ENCODE results near the gene MED13L. TPM values are rescaled to one million over a fixed set of nuclear protein-coding genes. Genes with fewer than 3 reads are reported as not detected.
"Not testable (repeated sequence)": the region's sequence is repeated elsewhere in the genome, so short reads cannot be mapped to it uniquely, and the experiment has no call there.

MED13L gene
- polyA plus RNA-seq, 2 donors = 15.0 to 16.8 TPM

GRCh38 chr12:116242740-116243139 is 34.8 kb downstream of the MED13L start:
- Histone ChIP-seq H3K4me1 (ENCODE audit: control insufficient read depth in 2 of 2, insufficient read depth in 2 of 2, low read length in 1 of 2) (peaks cover 0 to 5% of the 10 kb centered on the region in 2 donors), H3K36me3 (ENCODE audit: control insufficient read depth in 2 of 2, insufficient read depth in 2 of 2, low read length in 1 of 2) (no peaks in the 10 kb centered on the region), H3K27me3 (ENCODE audit: control insufficient read depth in 1 of 2, insufficient read depth in 2 of 2, low read length in 2 of 2) (no peaks in the 10 kb centered on the region), H3K27ac (ENCODE audit: low read depth in 2 of 2, low read length in 1 of 2) (no peak overlapping the region), H3K4me3 (ENCODE audit: low read depth in 1 of 2, low read length in 2 of 2) (no peak overlapping the region), H3K9me3 (ENCODE audit: control insufficient read depth in 2 of 2, insufficient read depth in 1 of 2, low read depth in 1 of 2, low read length in 1 of 2) (no peaks in the 10 kb centered on the region)
- 77 to 81% methylated on average over 1 of the region's 1 CpG for WGBS, 2 donors

- Histone ChIP-seq H3K27me3 (ENCODE audit: control insufficient read depth in 1 of 2, insufficient read depth in 2 of 2, low read length in 2 of 2) (no peaks in the 10 kb centered on the region), H3K9me3 (ENCODE audit: control insufficient read depth in 2 of 2, insufficient read depth in 1 of 2, low read depth in 1 of 2, low read length in 1 of 2) (no peaks in the 10 kb centered on the region), H3K36me3 (ENCODE audit: control insufficient read depth in 2 of 2, insufficient read depth in 2 of 2, low read length in 1 of 2) (no peaks in the 10 kb centered on the region), H3K27ac (ENCODE audit: low read depth in 2 of 2, low read length in 1 of 2) (no peak overlapping the region), H3K4me3 (ENCODE audit: low read depth in 1 of 2, low read length in 2 of 2) (no peak overlapping the region), H3K4me1 (ENCODE audit: control insufficient read depth in 2 of 2, insufficient read depth in 2 of 2, low read length in 1 of 2) (peaks cover 0 to 4% of the 10 kb centered on the region in 2 donors)
- WGBS, 2 donors = 78 to 79% methylated on average over 9 of the region's 9 CpGs
Measured at GRCh38 chr12:116241157-116241759, 36.2 kb downstream of the MED13L start.

- H3K9me3 ChIP-seq (ENCODE audit: control insufficient read depth in 2 of 2, insufficient read depth in 1 of 2, low read depth in 1 of 2, low read length in 1 of 2); H3K4me1 ChIP-seq (ENCODE audit: control insufficient read depth in 2 of 2, insufficient read depth in 2 of 2, low read length in 1 of 2); H3K27ac ChIP-seq (ENCODE audit: low read depth in 2 of 2, low read length in 1 of 2); H3K36me3 ChIP-seq (ENCODE audit: control insufficient read depth in 2 of 2, insufficient read depth in 2 of 2, low read length in 1 of 2); H3K27me3 ChIP-seq (ENCODE audit: control insufficient read depth in 1 of 2, insufficient read depth in 2 of 2, low read length in 2 of 2); H3K4me3 ChIP-seq (ENCODE audit: low read depth in 1 of 2, low read length in 2 of 2): not testable (repeated sequence)
- WGBS, 2 donors = 94 to 95% methylated on average over 13 of the region's 13 CpGs
Measured at GRCh38 chr12:116238570-116239119, 38.8 kb downstream of the MED13L start.

- WGBS, 2 donors = 76 to 77% methylated on average over 3 of the region's 3 CpGs
- H3K27ac ChIP-seq (ENCODE audit: low read depth in 2 of 2, low read length in 1 of 2) = no peak overlapping the region
- H3K9me3 ChIP-seq (ENCODE audit: control insufficient read depth in 2 of 2, insufficient read depth in 1 of 2, low read depth in 1 of 2, low read length in 1 of 2) = no peaks in the 10 kb centered on the region
- H3K4me1 ChIP-seq (ENCODE audit: control insufficient read depth in 2 of 2, insufficient read depth in 2 of 2, low read length in 1 of 2) = peaks cover 0 to 2% of the 10 kb centered on the region in 2 donors
- H3K36me3 ChIP-seq (ENCODE audit: control insufficient read depth in 2 of 2, insufficient read depth in 2 of 2, low read length in 1 of 2) = no peaks in the 10 kb centered on the region
- H3K4me3 ChIP-seq (ENCODE audit: low read depth in 1 of 2, low read length in 2 of 2) = no peak overlapping the region
- no peaks in the 10 kb centered on the region for H3K27me3 ChIP-seq (ENCODE audit: control insufficient read depth in 1 of 2, insufficient read depth in 2 of 2, low read length in 2 of 2)
Measured at GRCh38 chr12:116238149-116238548, 39.3 kb downstream of the MED13L start.

GRCh38 chr12:116236976-116237375 is 40.5 kb downstream of the MED13L start:
- 71 to 78% methylated on average over 3 of the region's 3 CpGs for WGBS, 2 donors
- Histone ChIP-seq H3K4me1 (ENCODE audit: control insufficient read depth in 2 of 2, insufficient read depth in 2 of 2, low read length in 1 of 2) (peaks cover 0 to 2% of the 10 kb centered on the region in 2 donors), H3K27me3 (ENCODE audit: control insufficient read depth in 1 of 2, insufficient read depth in 2 of 2, low read length in 2 of 2) (no peaks in the 10 kb centered on the region), H3K4me3 (ENCODE audit: low read depth in 1 of 2, low read length in 2 of 2) (no peak overlapping the region), H3K27ac (ENCODE audit: low read depth in 2 of 2, low read length in 1 of 2) (no peak overlapping the region), H3K9me3 (ENCODE audit: control insufficient read depth in 2 of 2, insufficient read depth in 1 of 2, low read depth in 1 of 2, low read length in 1 of 2) (no peaks in the 10 kb centered on the region), H3K36me3 (ENCODE audit: control insufficient read depth in 2 of 2, insufficient read depth in 2 of 2, low read length in 1 of 2) (no peaks in the 10 kb centered on the region)

- H3K27ac ChIP-seq (ENCODE audit: low read depth in 2 of 2, low read length in 1 of 2) = no peak overlapping the region
- no peaks in the 10 kb centered on the region for H3K36me3 ChIP-seq (ENCODE audit: control insufficient read depth in 2 of 2, insufficient read depth in 2 of 2, low read length in 1 of 2)
- peaks cover 0 to 2% of the 10 kb centered on the region in 2 donors for H3K4me1 ChIP-seq (ENCODE audit: control insufficient read depth in 2 of 2, insufficient read depth in 2 of 2, low read length in 1 of 2)
- no peaks in the 10 kb centered on the region for H3K27me3 ChIP-seq (ENCODE audit: control insufficient read depth in 1 of 2, insufficient read depth in 2 of 2, low read length in 2 of 2)
- no peaks in the 10 kb centered on the region for H3K9me3 ChIP-seq (ENCODE audit: control insufficient read depth in 2 of 2, insufficient read depth in 1 of 2, low read depth in 1 of 2, low read length in 1 of 2)
- H3K4me3 ChIP-seq (ENCODE audit: low read depth in 1 of 2, low read length in 2 of 2) = no peak overlapping the region
- 6 to 7% methylated on average over 3 of the region's 3 CpGs for WGBS, 2 donors
Measured at GRCh38 chr12:116236148-116236731, 41.3 kb downstream of the MED13L start.

GRCh38 chr12:116234148-116234547 is 43.3 kb downstream of the MED13L start:
- not testable (repeated sequence) for H3K36me3 ChIP-seq (ENCODE audit: control insufficient read depth in 2 of 2, insufficient read depth in 2 of 2, low read length in 1 of 2); H3K4me1 ChIP-seq (ENCODE audit: control insufficient read depth in 2 of 2, insufficient read depth in 2 of 2, low read length in 1 of 2); H3K27ac ChIP-seq (ENCODE audit: low read depth in 2 of 2, low read length in 1 of 2); H3K9me3 ChIP-seq (ENCODE audit: control insufficient read depth in 2 of 2, insufficient read depth in 1 of 2, low read depth in 1 of 2, low read length in 1 of 2); H3K4me3 ChIP-seq (ENCODE audit: low read depth in 1 of 2, low read length in 2 of 2); H3K27me3 ChIP-seq (ENCODE audit: control insufficient read depth in 1 of 2, insufficient read depth in 2 of 2, low read length in 2 of 2)
- 96 to 97% methylated on average over 5 of the region's 5 CpGs for WGBS, 2 donors

GRCh38 chr12:116233669-116234068 is 43.8 kb downstream of the MED13L start:
- no peaks in the 10 kb centered on the region for H3K27me3 ChIP-seq (ENCODE audit: control insufficient read depth in 1 of 2, insufficient read depth in 2 of 2, low read length in 2 of 2)
- no peak overlapping the region for H3K27ac ChIP-seq (ENCODE audit: low read depth in 2 of 2, low read length in 1 of 2)
- H3K36me3 ChIP-seq (ENCODE audit: control insufficient read depth in 2 of 2, insufficient read depth in 2 of 2, low read length in 1 of 2) = no peaks in the 10 kb centered on the region
- no peak overlapping the region for H3K4me3 ChIP-seq (ENCODE audit: low read depth in 1 of 2, low read length in 2 of 2)
- H3K4me1 ChIP-seq (ENCODE audit: control insufficient read depth in 2 of 2, insufficient read depth in 2 of 2, low read length in 1 of 2) = peaks cover 0 to 2% of the 10 kb centered on the region in 2 donors
- H3K9me3 ChIP-seq (ENCODE audit: control insufficient read depth in 2 of 2, insufficient read depth in 1 of 2, low read depth in 1 of 2, low read length in 1 of 2) = no peaks in the 10 kb centered on the region
- WGBS, 2 donors = 83 to 84% methylated on average over 3 of the region's 3 CpGs

- Histone ChIP-seq H3K4me3 (ENCODE audit: low read depth in 1 of 2, low read length in 2 of 2) (no peak overlapping the region), H3K9me3 (ENCODE audit: control insufficient read depth in 2 of 2, insufficient read depth in 1 of 2, low read depth in 1 of 2, low read length in 1 of 2) (no peaks in the 10 kb centered on the region), H3K27ac (ENCODE audit: low read depth in 2 of 2, low read length in 1 of 2) (no peak overlapping the region), H3K27me3 (ENCODE audit: control insufficient read depth in 1 of 2, insufficient read depth in 2 of 2, low read length in 2 of 2) (no peaks in the 10 kb centered on the region), H3K36me3 (ENCODE audit: control insufficient read depth in 2 of 2, insufficient read depth in 2 of 2, low read length in 1 of 2) (no peaks in the 10 kb centered on the region), H3K4me1 (ENCODE audit: control insufficient read depth in 2 of 2, insufficient read depth in 2 of 2, low read length in 1 of 2) (no peaks in the 10 kb centered on the region)
- WGBS, 2 donors = 89 to 94% methylated on average over 3 of the region's 3 CpGs
Measured at GRCh38 chr12:116227811-116228210, 49.7 kb downstream of the MED13L start.

GRCh38 chr12:116226026-116226425 is 51.5 kb downstream of the MED13L start:
- Histone ChIP-seq H3K9me3 (ENCODE audit: control insufficient read depth in 2 of 2, insufficient read depth in 1 of 2, low read depth in 1 of 2, low read length in 1 of 2) (no peaks in the 10 kb centered on the region), H3K4me1 (ENCODE audit: control insufficient read depth in 2 of 2, insufficient read depth in 2 of 2, low read length in 1 of 2) (no peaks in the 10 kb centered on the region), H3K36me3 (ENCODE audit: control insufficient read depth in 2 of 2, insufficient read depth in 2 of 2, low read length in 1 of 2) (no peaks in the 10 kb centered on the region), H3K4me3 (ENCODE audit: low read depth in 1 of 2, low read length in 2 of 2) (no peak overlapping the region), H3K27ac (ENCODE audit: low read depth in 2 of 2, low read length in 1 of 2) (no peak overlapping the region), H3K27me3 (ENCODE audit: control insufficient read depth in 1 of 2, insufficient read depth in 2 of 2, low read length in 2 of 2) (no peaks in the 10 kb centered on the region)
- 68 to 71% methylated on average over 2 of the region's 2 CpGs for WGBS, 2 donors
